ENCODE results near the gene IL12A.

DNA sequence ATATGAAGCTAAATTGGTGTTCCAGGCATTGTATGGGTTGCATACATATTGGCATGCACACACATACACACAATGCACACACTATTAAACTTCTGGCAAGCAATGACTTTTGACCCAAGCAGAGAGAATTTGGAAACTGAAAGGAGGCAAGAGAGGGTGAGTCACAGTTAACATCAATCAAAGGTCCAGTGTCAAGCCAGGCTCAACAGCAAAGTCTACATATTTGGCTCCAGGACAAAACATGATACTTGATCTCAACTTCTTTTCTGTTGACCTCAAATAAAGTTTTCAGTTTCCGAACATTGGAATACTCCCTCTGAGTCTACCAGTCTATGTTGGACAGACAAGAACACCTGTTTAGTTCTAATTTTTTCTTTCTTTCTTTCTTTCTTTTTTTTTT is 28.3 kb downstream of the IL12A start:
- TF ChIP-seq, protein P1, sequence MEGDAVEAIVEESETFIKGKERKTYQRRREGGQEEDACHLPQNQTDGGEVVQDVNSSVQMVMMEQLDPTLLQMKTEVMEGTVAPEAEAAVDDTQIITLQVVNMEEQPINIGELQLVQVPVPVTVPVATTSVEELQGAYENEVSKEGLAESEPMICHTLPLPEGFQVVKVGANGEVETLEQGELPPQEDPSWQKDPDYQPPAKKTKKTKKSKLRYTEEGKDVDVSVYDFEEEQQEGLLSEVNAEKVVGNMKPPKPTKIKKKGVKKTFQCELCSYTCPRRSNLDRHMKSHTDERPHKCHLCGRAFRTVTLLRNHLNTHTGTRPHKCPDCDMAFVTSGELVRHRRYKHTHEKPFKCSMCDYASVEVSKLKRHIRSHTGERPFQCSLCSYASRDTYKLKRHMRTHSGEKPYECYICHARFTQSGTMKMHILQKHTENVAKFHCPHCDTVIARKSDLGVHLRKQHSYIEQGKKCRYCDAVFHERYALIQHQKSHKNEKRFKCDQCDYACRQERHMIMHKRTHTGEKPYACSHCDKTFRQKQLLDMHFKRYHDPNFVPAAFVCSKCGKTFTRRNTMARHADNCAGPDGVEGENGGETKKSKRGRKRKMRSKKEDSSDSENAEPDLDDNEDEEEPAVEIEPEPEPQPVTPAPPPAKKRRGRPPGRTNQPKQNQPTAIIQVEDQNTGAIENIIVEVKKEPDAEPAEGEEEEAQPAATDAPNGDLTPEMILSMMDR (optimal IDR thresholded peaks at IDR 0.05 in 1 of 3, IDR thresholded peaks at IDR 0.05 in 1 of 3, conservative IDR thresholded peaks at IDR 0.05 in 1 of 3; ENCODE audit: extremely low read depth in 1 of 3, insufficient read depth in 2 of 3, low read length in 3 of 3) = no peak
- TF ChIP-seq EZH2 (IDR thresholded peaks at IDR 0.05; ENCODE audit: low read length) = no peak
